Type B pancreatic cell (in vitro differentiated cells): ENCODE results near the gene DNAJC13. TPM values are rescaled to one million over a fixed set of nuclear protein-coding genes. Genes with fewer than 3 reads are reported as not detected.
"Not testable (repeated sequence)": the region's sequence is repeated elsewhere in the genome, so short reads cannot be mapped to it uniquely, and the experiment has no call there.

Source experiments
- DNase-seq: peaks from one replicate; pipeline ENCODE4 v3.0.0; 2021; ENCODE audit warnings: mixed read lengths; ENCODE audit not compliant: unreplicated experiment; ENCODE audit errors: extremely low spot score
- H3K27ac Mint-ChIP-seq: 2 replicates; pipeline ENCODE4 v1.8.0; 2021; ENCODE audit warnings: mild to moderate bottlenecking, mixed read lengths
- H3K27me3 Mint-ChIP-seq: 2 replicates; pipeline ENCODE4 v1.8.0; 2021; ENCODE audit warnings: mixed read lengths
- H3K36me3 Mint-ChIP-seq: 2 replicates; pipeline ENCODE4 v1.8.0; 2021; ENCODE audit warnings: mixed read lengths
- H3K4me1 Mint-ChIP-seq: one replicate; pipeline ENCODE4 v1.8.0; 2021; ENCODE audit warnings: mixed read lengths; ENCODE audit not compliant: unreplicated experiment
- H3K4me3 Mint-ChIP-seq: 2 replicates; pipeline ENCODE4 v1.8.0; 2021; ENCODE audit warnings: mild to moderate bottlenecking, mixed read lengths
- H3K9me3 Mint-ChIP-seq: 2 replicates; pipeline ENCODE4 v1.8.0; 2021; ENCODE audit warnings: mixed read lengths
- total RNA-seq: library from RNA; stranded (reverse); gene quantifications from 2 replicates; pipeline ENCODE4 v1.2.1, GENCODE V29; 2021; ENCODE audit warnings: low replicate concordance
- TF ChIP-seq, protein P1 (sequence below): fragments of 200-600 bp; sonication (generic); conservative IDR thresholded peaks from 2 replicates; pipeline ENCODE4 v1.5.0; 2021; ENCODE audit warnings: antibody characterized with exemption, mild to moderate bottlenecking

DNAJC13 gene
- total RNA-seq, 1 donor from 2014 or later = 34.0 TPM

DNA sequence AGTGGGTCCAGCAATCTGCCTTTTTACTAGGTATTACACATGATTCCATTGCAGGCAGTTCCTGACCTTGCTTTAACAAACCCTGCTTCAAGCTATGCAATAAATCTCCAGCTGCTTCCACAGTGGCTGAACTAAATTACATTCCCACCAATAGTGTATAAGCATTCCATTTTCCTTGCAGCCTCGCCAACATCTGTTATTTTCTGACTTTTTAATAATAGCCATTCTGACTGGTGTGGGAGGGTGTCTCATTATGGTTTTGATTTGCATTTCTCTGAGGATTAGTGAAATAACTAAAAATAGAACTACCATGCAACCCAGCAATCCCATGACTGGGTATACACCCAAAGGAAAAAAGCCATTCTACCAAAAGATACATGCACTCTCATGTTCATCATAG is 36.4 kb upstream of the DNAJC13 start:
- H3K27ac Mint-ChIP-seq = no peak overlapping the region
- no peaks in the 10 kb centered on the region for H3K36me3 Mint-ChIP-seq
- DNase-seq = no peak
- H3K9me3 Mint-ChIP-seq = no peaks in the 10 kb centered on the region
- H3K27me3 Mint-ChIP-seq = no peaks in the 10 kb centered on the region
- TF ChIP-seq, protein P1, sequence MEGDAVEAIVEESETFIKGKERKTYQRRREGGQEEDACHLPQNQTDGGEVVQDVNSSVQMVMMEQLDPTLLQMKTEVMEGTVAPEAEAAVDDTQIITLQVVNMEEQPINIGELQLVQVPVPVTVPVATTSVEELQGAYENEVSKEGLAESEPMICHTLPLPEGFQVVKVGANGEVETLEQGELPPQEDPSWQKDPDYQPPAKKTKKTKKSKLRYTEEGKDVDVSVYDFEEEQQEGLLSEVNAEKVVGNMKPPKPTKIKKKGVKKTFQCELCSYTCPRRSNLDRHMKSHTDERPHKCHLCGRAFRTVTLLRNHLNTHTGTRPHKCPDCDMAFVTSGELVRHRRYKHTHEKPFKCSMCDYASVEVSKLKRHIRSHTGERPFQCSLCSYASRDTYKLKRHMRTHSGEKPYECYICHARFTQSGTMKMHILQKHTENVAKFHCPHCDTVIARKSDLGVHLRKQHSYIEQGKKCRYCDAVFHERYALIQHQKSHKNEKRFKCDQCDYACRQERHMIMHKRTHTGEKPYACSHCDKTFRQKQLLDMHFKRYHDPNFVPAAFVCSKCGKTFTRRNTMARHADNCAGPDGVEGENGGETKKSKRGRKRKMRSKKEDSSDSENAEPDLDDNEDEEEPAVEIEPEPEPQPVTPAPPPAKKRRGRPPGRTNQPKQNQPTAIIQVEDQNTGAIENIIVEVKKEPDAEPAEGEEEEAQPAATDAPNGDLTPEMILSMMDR = no peak
- H3K4me3 Mint-ChIP-seq = no peak overlapping the region
- peaks cover 9% of the 10 kb centered on the region for H3K4me1 Mint-ChIP-seq

DNA sequence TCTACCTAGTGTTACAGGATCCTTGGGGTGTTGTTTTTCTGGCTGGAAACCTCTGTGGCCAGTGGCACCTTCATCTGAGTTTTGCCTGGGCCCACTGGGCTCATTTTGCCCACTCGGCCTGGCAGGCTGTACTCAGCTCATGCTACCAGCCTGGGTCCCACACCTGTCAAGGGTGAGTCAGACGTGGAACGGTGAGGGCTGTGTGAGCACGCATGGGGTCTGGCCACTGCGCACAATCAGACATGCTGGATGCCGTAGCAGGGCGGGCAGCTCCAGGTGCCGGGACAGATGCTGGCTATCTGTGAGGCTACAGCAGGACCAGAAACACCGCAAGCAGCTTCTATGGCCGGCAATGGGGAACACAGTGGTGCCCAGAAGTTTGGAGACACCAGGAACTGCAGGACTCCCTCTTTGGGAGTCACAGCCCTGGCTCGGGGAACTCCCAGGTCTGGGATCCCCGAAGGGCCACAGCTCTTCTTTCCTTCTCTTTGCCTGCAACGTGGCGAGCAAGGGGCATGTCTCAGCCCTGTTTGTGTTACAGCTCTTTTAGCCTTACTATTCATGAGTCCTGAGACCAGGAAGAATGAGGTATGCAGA is 35.9 kb upstream of the DNAJC13 start:
- Mint-ChIP-seq H3K4me3 (no peak overlapping the region), H3K27ac (no peak overlapping the region), H3K4me1 (peaks cover 9% of the 10 kb centered on the region), H3K27me3 (peaks cover 1% of the 10 kb centered on the region), H3K9me3 (no peaks in the 10 kb centered on the region), H3K36me3 (no peaks in the 10 kb centered on the region)
- DNase-seq = no peak
- TF ChIP-seq, protein P1 = no peak

DNA sequence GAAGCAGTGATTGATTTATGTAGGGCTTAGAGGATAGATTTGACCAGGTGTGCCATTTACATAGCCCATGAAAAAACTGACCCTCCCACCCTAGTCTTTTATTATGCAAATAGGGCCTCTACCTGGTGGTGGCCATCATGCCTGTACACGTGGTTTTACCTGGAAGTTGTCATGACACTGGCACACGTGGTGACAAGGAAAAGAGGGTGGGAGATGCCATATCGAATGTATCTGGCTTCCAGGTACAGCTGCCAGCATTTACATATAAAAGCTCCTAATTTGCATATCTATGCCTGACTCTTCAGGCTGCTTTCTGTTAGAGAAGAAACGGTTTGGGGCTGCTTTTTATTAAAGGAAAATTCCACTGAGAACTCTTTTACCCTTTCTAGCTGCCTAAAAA is 35.0 kb upstream of the DNAJC13 start:
- no peaks in the 10 kb centered on the region for H3K9me3 Mint-ChIP-seq
- H3K4me3 Mint-ChIP-seq = no peak overlapping the region
- peaks cover 6% of the 10 kb centered on the region for H3K27me3 Mint-ChIP-seq
- no peak overlapping the region for H3K27ac Mint-ChIP-seq
- TF ChIP-seq, protein P1 = no peak
- H3K36me3 Mint-ChIP-seq = no peaks in the 10 kb centered on the region
- peaks cover 9% of the 10 kb centered on the region for H3K4me1 Mint-ChIP-seq
- DNase-seq = no peak

DNA sequence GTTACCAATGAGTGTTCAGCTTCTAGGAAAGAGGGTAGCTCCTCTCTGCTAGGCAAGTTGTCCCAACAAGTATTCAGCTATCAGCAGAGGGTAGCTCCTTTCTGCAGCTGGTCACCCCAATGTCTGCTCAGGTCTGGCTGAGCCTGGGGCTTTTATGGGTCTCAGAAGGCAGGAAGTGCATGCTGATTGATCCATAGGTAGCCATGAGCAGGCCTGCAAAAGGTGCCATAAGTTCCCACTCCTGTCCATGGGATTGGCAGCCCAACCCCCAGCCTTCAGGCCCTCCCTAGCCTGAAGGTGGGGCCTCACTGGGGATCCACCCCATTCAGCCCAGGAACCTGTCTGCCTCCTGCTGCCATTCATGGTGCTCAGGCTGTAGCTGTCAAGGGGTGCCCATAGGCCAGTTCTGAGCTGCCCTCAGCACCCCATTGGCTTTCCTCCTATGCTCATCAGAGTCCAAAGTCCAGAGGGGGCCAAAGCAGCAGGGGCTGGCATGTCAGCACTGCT is 34.6 kb upstream of the DNAJC13 start:
- no peaks in the 10 kb centered on the region for H3K36me3 Mint-ChIP-seq
- no peak for DNase-seq
- H3K4me3 Mint-ChIP-seq = no peak overlapping the region
- TF ChIP-seq, protein P1 = no peak
- H3K9me3 Mint-ChIP-seq = no peaks in the 10 kb centered on the region
- peaks cover 9% of the 10 kb centered on the region for H3K4me1 Mint-ChIP-seq
- peaks cover 8% of the 10 kb centered on the region for H3K27me3 Mint-ChIP-seq
- H3K27ac Mint-ChIP-seq = no peak overlapping the region

DNA sequence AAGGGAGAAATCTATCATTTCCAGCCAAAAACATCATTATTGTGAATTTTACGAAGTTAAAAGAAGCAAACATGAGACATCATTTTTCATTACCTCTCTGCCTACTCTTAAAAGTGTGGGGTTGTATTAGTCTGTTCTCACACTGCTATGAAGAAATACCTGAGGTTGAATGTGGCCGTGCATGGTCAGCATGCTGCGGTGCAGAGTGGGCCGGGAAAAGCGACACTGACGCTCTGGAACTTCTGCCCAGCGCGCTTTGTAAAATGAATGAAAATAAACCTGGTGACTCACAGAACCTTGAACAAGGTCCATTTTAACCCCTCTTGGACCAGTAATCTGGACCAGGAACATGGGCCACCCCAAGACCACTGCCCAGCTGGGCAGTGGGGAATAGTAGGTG is 31.0 kb upstream of the DNAJC13 start:
- DNase-seq = no peak
- Mint-ChIP-seq H3K4me3 (no peak overlapping the region), H3K4me1 (peaks cover 6% of the 10 kb centered on the region), H3K36me3 (no peaks in the 10 kb centered on the region), H3K27me3 (peaks cover 8% of the 10 kb centered on the region), H3K27ac (no peak overlapping the region), H3K9me3 (no peaks in the 10 kb centered on the region)
- TF ChIP-seq, protein P1 = no peak

DNA sequence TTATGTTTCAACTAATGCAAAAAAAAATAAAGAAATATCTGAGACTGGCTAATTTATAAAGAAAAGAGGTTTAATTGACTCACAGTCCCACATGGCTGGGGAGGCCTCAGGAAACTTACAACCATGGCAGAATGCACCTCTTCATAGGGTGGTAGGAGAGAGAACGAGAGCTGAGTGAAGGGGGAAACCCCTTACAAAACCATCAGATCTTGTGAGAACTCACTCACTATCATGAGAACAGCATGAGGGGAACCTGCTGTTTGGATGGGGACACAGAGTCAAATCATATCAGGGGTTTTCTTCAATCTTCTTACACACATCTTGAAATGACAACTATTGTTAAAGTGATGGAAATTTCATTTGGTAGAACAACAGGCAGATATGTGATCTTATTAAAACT is 24.6 kb upstream of the DNAJC13 start:
- not testable (repeated sequence) for H3K36me3 Mint-ChIP-seq, DNase-seq, H3K27ac Mint-ChIP-seq, H3K9me3 Mint-ChIP-seq, H3K4me1 Mint-ChIP-seq, H3K27me3 Mint-ChIP-seq, H3K4me3 Mint-ChIP-seq
